GM12873 (cell line): ENCODE data around the gene DOK4.
A peak's percentile ranks its signal among the peaks of the same experiment; 100 is the strongest.

Experiments
- CTCF ChIP-seq: IDR thresholded peaks from 2 replicates; pipeline ENCODE4 v1.5.1; 2012; ENCODE audit warnings: low read depth, mild to moderate bottlenecking, moderate library complexity, low read length, control low read depth; ENCODE audit not compliant: insufficient read depth; ENCODE audit errors: missing control alignments

DOK4 gene

GRCh38 chr16:57477531-57478202, 8.6 kb downstream of the DOK4 start:
- no peak for TF ChIP-seq CTCF

- no peak for TF ChIP-seq CTCF
These were observed 9.5 kb downstream of the DOK4 start for GRCh38 chr16:57476546-57477410.

- peak; percentile 96 for TF ChIP-seq CTCF
These were observed 10.5 kb downstream of the DOK4 start for GRCh38 chr16:57475711-57476339.

- no peak for TF ChIP-seq CTCF
These were observed 11.3 kb downstream of the DOK4 start for GRCh38 chr16:57474671-57475661.

- no peak for TF ChIP-seq CTCF
These were observed 12.4 kb downstream of the DOK4 start for GRCh38 chr16:57473906-57474305.

- TF ChIP-seq CTCF: no peak
These were observed 13.0 kb downstream of the DOK4 start for GRCh38 chr16:57473176-57473840.
